GM19240 (cell line): ENCODE measurements around the gene CCDC88A.
"Not testable (repeated sequence)": the region's sequence is repeated elsewhere in the genome, so short reads cannot be mapped to it uniquely, and the experiment has no call there.

Experiments used
- DNase-seq: peaks from one replicate; pipeline ENCODE4 v3.0.0; 2011; ENCODE audit warnings: low spot score; ENCODE audit not compliant: insufficient read length

The CCDC88A gene

DNA sequence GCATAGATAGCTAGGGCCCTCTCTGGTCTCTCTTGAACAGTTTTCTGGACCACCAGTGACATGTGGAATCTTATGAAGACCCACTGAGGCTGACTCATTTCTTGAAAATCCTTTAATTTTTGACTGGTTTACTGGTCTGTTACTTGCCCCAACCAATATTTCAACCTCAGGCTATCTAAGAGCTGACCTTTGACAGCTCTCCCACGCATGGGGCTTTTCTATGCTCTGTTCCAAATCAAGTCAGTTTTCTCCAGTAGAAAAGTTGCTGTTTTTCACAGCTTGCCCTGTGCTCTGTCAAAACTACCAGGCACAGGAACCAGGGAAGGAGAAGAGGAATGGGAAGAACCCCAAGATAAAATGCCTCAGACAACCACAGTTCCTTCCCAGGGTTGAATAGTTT, 104.7 kb downstream of the CCDC88A start:
- no peak for DNase-seq

DNA sequence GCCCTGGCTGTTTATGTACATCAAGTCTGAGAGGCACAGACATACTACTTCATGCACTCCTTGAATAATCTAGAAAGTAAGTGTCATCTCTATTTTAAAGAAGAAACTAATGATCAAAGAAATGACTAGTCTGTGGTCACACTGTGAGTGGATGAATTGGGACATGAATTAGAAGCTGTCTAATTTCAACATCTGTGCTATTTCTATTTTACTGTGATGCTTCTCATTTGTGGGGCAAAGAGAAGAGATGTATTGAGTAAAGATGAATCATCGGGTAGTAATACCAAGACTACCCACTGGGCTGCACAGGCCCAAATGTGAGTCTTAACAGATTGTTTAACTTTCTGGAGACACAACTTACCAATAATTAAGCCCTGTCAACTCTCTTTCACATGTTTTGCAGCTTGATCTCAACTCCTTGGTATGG, 108.2 kb downstream of the CCDC88A start:
- no peak for DNase-seq

DNA sequence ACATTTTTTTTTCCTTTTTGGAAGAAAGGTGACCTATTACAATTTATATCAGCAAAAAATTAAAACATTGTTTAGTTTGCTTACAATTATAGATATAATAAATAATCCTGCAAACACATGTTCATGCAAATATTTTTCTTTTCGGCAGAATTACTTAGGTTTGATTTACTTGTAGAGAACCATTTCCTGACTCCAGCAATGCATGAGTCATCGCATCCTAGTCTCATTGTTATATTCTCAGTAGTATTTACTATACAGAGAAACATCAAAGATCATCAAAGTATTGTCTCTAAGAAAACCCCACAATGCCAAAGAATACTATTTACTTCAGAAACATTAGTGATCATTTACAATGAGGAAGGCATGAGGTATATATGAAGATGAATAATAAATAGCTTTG, 110.2 kb downstream of the CCDC88A start:
- DNase-seq: no peak

DNA sequence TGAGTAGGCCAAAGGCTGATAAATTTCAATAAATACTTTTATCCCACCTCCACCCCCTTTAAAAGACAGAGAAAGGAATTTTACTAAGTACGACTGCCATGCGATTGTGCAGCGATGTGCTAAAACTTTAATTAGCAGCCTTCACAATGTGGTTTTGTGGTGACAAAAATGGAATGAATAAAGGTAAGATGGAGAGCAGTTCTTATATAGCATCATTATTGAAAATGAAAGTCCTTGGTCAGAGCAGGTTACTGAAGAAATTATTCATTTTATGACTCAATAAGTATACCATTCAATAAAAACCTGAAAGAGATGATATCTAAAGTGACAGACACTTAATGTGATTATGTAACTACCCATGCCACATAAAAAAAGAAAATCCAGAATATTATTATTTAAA, 117.4 kb downstream of the CCDC88A start:
- no peak for DNase-seq

DNA sequence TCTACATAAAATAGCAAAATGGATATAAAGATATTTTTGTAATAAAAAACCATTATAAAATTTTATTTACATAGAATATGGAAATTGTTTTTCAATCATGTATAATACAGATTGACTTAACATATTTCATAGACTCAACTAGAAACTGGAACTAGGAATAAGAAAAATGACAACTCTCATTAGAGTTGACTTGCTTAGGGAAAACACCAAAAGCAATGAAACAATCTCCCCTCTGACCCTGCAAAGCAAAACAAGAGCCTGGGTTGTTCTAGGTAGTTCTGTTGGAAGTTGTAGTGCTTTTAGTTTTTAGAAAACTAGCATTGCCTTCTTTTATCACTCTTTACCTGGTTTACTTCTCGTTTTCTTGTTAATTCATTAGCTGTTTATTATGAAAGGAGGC, 118.4 kb downstream of the CCDC88A start:
- no peak for DNase-seq

DNA sequence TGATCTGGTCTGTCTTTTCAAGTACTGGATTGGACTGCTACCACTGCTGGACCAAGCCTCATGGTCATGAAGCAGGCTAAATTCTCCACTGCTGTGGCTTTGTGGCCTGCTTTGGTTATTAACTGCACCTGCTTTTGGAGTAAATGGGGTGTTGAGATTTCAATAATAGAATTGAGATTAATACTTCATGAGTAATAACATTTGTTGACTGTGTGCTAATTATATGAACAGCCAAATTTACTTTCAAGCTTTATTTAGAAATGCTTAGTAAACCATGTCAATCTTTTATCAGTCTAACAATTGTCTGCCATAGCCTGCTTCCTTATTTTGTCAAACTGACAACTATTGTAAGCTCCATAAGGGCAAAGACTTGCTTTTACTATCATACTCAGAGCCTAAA, 123.3 kb downstream of the CCDC88A start:
- no peak for DNase-seq

DNA sequence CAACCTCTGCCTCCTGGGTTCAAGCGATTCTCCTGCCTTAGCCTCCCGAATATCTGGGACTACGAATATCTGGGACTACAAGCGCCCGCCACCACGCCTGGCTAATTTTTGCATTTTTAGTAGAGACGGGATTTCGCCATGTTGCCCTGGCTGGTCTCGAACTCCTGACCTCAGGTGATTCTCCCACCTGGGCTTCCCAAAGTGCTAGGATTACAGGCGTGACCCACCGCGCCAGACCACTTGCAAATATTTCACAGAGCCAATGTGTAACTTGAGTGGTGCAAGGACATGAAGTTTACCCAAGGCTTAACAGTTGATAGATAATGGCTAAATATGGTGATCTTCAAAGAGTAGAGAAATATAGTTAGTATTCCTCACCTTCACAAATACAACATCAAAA, 136.6 kb downstream of the CCDC88A start:
- DNase-seq: no peak

DNA sequence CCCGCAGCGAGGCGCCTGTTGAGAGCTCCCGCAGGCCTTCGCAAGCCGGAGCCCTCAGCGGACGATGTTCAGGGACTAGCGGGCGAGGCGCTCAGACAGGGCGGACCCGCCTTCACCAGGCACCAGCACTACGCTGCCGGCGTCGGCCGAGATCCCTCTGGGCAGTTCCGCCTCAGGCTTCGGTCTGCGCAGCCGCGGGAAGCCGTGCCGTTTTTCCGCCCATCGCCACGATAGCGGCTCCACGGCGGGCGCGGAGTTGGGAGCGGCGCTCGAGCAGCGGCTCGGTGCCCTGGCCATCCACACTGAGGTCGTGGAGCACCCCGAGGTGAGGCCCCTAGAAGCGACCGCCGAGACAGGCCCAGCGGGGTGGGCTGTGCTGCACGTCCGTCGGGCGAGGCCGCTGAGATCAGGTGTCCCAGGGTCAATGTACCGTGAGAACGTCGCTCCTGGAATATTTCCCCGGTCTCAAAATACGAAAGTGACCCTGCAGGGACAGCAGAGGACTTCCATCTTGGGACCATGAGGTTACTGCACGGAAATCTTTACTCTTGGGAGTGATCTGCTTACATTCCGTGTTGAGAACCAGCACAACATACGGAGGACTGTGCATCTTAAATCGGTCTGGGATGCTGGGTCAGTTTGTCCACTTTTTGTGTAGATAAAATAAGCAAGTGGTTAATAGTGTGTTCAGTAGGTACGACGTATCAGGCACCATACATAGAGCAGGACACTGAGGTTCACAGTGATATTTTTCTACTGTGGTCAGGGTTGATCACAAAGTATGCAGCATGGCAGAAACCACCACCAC, 137.3 kb downstream of the CCDC88A start:
- DNase-seq: peak; percentile 62

DNA sequence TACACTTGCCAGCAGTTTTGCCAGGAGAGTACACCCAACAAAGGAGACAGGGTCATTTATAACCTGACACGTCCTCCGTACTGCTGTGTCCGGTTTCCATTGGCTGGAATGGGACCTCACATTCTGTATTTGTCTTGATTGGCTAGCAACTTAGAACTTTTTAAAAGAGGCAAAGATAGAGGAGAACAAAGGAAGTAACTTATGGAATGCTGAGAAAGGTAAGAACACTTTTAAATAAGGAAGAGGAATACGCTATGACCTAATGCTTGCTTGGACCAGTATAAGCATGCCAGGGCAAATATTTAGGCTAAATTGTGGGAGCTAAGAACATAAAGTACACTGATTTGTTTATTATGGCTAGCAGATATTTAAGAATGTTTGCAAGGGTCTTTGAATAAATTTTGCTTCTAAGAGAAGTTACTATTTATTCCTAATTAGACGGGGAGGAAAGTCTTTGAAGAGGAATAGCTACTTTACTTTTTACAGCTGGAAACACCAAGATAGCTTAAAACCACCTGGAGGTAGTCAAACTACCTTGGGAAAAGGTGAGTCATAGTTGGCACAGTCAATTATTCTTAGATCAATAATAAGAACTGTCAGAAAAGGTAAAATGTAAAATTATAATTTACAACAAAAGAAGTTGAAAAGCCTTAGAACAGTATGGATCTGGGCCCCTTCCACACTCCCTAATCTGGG, 138.7 kb downstream of the CCDC88A start:
- not testable (repeated sequence) for DNase-seq

DNA sequence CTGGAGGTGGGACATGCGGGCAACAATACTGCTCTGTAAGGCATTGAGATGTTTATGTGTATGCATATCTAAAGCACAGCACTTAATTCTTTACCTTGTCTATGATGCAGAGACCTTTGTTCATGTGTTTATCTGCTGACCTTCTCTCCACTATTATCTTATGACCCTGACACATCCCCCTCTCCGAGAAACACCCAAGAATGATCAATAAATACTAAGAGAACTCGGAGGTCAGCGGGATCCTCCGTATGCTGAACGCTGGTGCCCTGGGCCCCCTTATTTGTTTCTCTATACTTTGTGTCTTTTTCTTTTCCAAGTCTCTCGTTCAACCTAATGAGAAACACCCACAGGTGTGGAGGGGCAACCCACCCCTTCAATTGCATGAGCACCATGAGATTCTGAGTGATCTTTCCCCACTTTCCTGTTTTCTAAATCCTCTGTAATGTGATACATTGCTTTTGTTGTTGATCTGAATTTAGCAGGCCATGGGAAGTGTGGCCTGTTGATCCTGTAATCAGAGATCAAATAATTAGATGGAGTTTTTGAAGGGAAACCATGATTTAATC, 139.7 kb downstream of the CCDC88A start:
- not testable (repeated sequence) for DNase-seq

DNA sequence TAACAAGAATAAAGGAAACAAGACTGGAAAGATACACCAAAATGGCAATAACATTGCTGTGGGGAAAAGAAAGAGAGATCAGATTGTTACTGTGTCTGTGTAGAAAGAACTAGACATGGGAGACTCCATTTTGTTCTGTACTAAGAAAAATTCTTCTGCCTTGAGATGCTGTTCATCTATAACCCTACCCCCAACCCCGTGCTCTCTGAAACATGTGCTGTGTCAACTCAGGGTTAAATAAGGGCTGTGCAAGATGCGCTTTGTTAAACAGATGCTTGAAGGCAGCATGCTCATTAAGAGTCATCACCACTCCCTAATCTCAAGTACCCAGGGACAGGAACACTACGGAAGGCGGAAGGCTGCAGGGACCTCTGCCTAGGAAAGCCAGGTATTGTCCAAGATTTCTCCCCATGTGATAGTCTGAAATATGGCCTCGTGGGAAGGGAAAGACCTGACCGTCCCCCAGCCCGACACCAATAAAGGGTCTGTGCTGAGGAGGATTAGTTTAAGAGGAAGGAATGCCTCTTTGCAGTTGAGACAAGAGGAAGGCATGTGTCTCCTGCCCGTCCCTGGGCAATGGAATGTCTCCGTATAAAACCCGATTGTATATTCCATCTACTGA, 140.3 kb downstream of the CCDC88A start:
- DNase-seq: not testable (repeated sequence)

DNA sequence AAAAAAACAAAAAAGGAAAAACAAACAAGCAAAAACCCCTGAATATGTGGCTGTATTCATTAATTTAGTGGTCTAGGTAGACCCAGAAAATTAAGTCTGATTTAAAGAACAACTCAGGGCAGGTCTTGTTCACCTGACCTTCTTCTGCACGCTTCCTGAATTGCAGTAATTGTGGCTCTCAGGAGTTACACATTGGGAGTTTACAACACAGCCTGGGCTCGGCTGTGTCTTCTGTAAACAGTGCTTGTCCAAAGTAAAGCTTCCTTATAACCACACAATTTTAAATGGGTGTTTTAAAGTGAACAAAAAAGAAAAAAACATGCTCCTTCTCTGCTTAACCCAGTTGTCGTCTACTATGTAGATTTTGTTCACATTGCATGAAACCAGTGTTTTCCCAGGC, 142.3 kb downstream of the CCDC88A start:
- no peak for DNase-seq

DNA sequence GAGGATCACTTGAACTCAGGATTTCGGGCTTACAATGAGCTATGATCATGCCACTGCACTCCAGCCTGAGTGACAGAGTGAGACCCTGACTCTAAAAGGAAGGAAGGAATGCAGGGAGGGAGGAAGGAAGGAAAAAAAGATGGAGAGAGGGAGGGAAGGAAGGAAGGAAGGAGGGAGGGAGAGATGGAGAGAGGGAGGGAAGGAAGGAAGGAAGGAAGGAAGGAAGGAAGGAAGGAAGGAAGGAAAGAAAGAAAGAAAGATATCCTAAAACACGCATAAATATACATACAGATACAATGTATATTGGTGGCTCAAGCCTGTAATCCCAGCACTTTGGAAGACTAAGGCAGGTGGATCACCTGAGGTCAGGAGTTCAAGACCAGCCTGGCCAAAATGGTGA, 145.3 kb downstream of the CCDC88A start:
- not testable (repeated sequence) for DNase-seq

DNA sequence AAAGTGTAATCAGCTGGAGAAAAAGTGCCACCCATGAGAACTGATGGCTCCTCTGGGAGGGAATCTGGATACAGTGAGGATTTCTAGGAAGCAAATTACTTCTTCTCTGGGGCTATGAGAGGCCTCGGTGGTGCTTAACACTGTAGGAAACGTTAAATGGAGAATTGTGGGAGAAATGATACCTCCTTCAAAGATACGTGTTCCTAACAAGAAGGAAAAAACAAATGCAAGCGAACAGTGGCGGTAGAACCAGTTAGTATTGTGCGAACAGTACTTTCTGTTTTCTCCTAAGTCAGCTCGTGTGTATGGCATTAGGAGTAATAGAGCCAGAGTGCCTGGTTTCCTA, 150.0 kb downstream of the CCDC88A start:
- no peak for DNase-seq

DNA sequence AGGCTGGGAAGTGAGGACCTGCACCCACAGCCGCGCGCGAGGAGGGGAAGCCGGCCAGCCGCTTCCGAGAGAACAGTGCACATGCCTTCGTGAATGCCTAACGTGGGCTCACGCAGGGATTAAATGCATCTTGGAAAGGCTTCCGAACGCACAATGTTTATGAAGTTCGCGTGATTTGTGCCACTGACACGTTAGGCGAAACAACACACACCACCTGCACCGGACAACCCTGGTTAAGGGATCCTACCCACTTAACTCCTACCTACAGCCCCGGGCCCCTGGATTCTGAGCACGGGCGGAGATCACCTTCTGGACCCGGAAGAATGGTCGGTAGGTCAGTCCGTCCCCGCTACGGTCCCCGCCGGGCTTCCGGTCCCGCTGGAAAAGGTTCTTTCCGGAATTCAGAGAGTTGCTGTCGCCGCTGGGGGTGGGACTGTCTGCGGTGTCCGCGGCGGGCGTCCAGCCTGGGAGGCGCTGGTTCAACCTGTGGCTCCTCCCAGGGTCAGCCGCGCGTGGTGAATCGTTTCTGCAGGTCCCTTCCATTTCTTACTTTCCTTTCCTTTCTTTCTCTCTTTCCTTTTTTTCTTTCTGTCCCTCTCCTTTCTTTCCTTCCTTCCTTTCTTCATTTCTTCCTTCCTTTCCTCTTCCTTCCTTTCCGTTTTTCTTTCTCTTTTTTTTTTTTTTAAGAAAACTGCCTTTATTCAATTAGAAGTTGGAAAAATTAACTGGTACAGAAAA, 150.6 kb downstream of the CCDC88A start, which contains the start of gene MTIF2:
Gene MTIF2 (minus strand): TSS at position 325 of the 738 bp plus-strand sequence. CDS start 5,373 bp downstream, outside the sequence.
- DNase-seq: peak; percentile 68

DNA sequence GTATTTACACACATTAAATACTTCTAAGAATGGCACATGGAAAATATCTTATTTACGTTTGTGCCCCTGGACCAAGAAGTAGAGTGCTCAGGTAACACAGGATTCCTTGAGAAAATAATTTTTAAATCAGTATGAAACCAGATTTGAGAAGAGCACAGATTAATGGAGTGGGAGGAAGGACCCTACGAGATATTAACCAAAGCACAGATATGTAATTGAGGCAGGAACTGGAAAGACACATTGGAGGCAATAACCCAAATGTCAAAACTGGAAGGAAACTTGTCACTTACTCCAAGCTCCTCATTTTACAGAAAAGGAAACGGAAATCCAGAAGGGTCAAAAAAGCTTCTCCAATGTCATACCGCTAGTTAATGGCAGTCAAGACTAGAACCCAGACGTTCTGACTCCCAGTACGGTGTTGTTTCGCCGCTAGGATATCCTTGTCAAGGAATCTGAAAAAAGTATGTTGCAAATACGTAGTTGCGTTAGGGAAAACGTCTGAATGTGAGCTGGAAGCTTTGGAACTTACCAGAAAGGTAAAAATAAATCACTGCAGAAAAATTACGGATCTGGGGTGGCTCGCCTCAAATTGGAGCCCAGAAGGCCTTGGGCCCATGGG, 151.3 kb downstream of the CCDC88A start:
- no peak for DNase-seq

DNA sequence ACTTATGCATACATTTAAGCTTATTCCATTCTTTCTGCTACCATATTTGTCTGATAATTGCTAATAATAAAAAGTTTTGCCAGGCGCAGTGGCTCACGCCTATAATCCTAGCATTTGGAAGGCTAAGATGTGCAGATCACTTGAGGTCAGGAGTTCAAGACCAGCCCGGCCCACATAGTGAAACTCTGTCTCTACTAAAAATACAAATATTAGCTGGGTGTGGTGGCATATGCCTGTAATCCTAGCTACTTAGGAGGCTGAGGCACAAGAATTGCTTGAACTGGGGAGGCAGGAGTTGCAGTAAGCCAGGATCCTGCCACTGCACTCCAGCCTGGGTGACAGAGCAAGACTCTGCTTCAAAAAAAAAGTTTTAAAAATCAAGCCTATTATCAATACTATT, 160.1 kb downstream of the CCDC88A start:
- DNase-seq: not testable (repeated sequence)

DNA sequence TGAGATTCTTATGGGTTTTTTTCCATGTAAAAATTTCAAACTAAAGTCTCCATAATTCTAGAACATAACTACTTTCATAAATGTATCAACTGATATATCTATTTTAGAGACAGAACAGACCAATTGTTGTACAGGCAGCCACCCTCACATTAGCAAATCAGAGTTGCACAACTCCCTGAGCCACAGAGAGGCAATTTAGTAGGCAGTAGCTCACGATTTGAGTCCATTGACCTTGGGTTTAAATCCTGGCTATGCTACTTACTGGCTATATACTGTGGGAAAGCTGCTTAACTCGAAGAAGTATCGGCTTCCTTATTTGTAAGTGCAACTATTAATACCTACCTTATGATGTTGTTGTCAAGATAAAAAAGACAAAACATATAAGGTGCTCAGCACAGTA, 166.8 kb downstream of the CCDC88A start:
- no peak for DNase-seq

DNA sequence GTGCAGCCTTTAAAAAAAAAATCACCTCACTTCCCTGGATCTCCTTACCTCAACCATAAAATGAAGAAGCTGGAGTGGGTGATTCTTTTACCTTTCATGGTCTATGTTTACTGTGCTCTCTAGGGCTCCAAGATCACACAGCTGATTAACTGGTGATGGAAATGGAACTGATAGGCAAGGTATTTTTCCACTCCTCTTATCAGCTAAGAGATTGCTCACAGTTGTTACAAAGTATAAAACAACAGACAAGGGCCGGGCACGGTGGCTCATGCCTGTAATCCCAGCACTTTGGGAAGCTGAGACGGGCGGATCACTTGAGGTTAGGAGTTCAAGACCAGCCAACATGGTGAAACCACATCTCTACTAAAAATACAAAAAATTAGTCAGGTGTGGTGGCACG, 172.6 kb downstream of the CCDC88A start:
- no peak for DNase-seq

DNA sequence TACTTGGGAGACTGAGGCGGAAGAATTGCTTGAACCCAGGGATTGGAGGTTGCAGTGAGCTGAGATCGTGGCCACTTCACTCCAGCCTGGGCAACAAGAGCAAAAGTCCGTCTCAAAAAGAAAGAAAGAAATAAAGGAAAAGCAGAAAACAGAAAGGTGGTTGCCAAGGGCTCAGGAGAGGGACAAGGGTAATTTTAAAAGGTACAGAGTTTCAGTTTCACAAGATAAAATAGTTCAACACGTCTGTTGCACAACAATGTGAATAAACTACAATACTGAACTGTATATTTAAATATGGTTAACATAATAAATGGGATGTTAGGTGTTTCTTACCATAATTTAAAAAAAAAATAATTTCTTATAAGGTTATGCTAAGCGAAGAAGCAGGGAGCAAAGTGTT, 174.2 kb downstream of the CCDC88A start:
- DNase-seq: no peak

DNA sequence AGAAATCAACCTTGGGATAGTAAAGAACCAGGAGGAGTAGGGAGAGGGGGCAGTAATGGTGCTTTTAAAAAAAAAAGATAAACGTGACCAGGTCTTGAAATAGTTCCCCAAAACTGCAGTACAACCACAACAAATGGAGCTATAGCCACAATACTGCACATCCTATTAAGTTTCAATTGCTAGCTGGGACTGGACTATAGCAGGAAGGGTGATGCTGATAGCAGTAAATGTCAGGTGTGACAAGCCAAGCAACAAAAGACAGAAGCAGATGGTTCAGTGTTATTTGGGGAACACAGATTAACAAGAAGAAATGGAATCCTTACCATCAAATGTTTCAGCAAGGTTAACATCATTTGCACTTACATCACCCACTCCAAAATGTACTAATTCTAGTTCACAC, 177.0 kb downstream of the CCDC88A start:
- DNase-seq: no peak
